Right atrium auricular region (tissue), 2 donors: Measurements from ENCODE around the gene EID2. TPM values are rescaled to one million over a fixed set of nuclear protein-coding genes. Genes with fewer than 3 reads are reported as not detected.

Source experiments
- DNase-seq: peaks from one replicate; pipeline ENCODE4 v3.0.0-alpha.2; 2019; ENCODE audit warnings: low spot score
- H3K27ac ChIP-seq, 2 donors: fragments of 200-600 bp; sonication (generic); 1 replicate in 1 of 2; 2 replicates in 1 of 2; pipeline ENCODE4 v1.5.1; 2016 to 2019
- H3K27me3 ChIP-seq, 2 donors: fragments of 200-600 bp; sonication (generic); one replicate each; pipeline versions ENCODE4 v1.5.1 to v1.6.0; 2017 to 2019
- H3K36me3 ChIP-seq: fragments of 200-600 bp; sonication (generic); one replicate; pipeline ENCODE4 v1.5.1; 2016
- H3K4me1 ChIP-seq, 2 donors: fragments of 200-600 bp; sonication (generic); one replicate each; pipeline versions ENCODE4 v1.5.1 to v1.6.0; 2017 to 2019
- H3K4me3 ChIP-seq, 2 donors: fragments of 200-600 bp; sonication (generic); 1 replicate in 1 of 2; 2 replicates in 1 of 2; pipeline ENCODE4 v1.5.1; 2017 to 2019; ENCODE audit warnings: mild to moderate bottlenecking in 1 of 2, moderate library complexity in 1 of 2
- H3K9me3 ChIP-seq, 2 donors: fragments of 200-600 bp; sonication (generic); one replicate each; pipeline ENCODE4 v1.5.1; 2019
- total RNA-seq, 2 donors: library from RNA; depleted of rRNA; stranded (reverse); fragments of >200 nt; gene quantifications; one replicate each; pipeline ENCODE4 v1.1.0, GENCODE V29; 2016
- TF ChIP-seq, protein P1 (sequence below), 2 donors: fragments of 200-600 bp; sonication (generic); IDR thresholded peaks; one replicate each; pipeline ENCODE4 v1.5.1; 2019; ENCODE audit warnings: antibody characterized with exemption in 2 of 2

EID2 gene
- total RNA-seq, 2 donors from 2014 or later: 6.7 to 11.1 TPM

DNA sequence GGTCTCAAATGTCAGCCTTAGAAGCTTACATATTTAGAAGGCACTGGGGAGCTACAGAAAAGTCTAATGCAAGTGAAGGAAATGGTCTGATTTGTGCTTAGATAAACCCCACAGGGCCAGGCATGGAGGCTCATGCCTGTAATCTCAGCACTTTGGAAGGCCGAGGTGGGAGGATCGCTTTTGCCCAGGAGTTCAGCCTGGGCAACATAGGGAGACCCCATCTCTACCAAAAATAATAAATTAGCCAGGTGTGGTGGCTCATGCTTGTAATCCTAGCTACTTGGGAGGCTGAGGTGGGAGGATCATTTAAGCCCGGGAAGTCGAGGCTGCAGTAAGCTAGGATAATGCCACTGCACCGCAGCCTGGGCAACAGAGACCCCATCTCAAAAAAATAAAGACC is 43.9 kb downstream of the EID2 start:
- peaks cover 0 to 19% of the 10 kb centered on the region in 2 donors for H3K4me1 ChIP-seq
- H3K27me3 ChIP-seq: peaks cover 4 to 10% of the 10 kb centered on the region in 2 donors
- no peak overlapping the region for H3K4me3 ChIP-seq
- H3K27ac ChIP-seq: no peak overlapping the region
- peaks cover 3% of the 10 kb centered on the region for H3K36me3 ChIP-seq
- TF ChIP-seq, protein P1, sequence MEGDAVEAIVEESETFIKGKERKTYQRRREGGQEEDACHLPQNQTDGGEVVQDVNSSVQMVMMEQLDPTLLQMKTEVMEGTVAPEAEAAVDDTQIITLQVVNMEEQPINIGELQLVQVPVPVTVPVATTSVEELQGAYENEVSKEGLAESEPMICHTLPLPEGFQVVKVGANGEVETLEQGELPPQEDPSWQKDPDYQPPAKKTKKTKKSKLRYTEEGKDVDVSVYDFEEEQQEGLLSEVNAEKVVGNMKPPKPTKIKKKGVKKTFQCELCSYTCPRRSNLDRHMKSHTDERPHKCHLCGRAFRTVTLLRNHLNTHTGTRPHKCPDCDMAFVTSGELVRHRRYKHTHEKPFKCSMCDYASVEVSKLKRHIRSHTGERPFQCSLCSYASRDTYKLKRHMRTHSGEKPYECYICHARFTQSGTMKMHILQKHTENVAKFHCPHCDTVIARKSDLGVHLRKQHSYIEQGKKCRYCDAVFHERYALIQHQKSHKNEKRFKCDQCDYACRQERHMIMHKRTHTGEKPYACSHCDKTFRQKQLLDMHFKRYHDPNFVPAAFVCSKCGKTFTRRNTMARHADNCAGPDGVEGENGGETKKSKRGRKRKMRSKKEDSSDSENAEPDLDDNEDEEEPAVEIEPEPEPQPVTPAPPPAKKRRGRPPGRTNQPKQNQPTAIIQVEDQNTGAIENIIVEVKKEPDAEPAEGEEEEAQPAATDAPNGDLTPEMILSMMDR (IDR thresholded peaks at IDR 0.05): no peak
- H3K9me3 ChIP-seq: no peaks in the 10 kb centered on the region
- DNase-seq: no peak

- H3K27me3 ChIP-seq: peaks cover 4 to 10% of the 10 kb centered on the region in 2 donors
- no peak overlapping the region for H3K27ac ChIP-seq
- TF ChIP-seq, protein P1 (IDR thresholded peaks at IDR 0.05): no peak
- DNase-seq: no peak
- H3K36me3 ChIP-seq: peaks cover 17% of the 10 kb centered on the region
- no peaks in the 10 kb centered on the region for H3K9me3 ChIP-seq
- peaks cover 0 to 19% of the 10 kb centered on the region in 2 donors for H3K4me1 ChIP-seq
- H3K4me3 ChIP-seq: no peak overlapping the region
Observed at GRCh38 chr19:39494661-39495060, 45.3 kb downstream of the EID2 start.

DNA sequence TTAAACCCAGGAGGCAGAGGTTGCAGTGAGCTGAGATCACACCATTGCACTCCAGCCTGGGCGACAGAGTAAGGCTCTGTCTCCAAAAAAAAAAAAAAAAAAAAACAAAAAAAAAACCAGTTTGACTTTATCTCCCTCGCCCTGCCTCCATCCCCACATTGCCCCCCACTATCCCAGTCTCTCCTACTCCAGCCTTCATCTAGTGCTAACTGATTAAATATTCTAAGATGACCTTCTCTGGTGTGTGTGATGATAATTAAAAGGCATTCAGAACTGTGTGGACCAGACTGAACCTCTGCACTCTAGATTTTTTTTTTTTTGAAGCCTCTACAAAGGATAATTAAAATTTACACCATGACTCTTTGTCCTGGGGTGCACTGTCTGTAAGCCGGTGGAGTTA is 47.2 kb downstream of the EID2 start:
- peaks cover 0 to 3% of the 10 kb centered on the region in 2 donors for H3K4me1 ChIP-seq
- no peak overlapping the region for H3K4me3 ChIP-seq
- no peak for DNase-seq

DNA sequence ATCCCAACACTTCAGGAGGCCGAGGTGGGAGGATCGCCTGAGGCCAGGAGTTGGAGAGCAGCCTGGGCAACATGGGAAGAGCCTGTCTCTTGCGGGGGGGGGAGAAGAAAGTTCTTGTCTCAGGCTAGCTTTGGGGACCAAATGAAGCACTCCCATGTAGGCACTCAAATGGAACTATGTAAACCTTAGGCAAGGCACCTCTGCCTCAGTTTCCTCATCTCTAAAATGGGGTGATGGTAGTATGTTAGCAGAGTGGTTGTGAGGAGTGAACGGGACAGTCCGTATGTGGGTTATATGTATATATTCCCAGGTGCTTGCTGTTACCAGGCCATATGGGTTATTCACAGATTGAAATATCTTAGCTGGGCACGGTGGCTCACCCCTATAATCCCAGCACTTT is 47.7 kb downstream of the EID2 start:
- no peak for DNase-seq
- no peaks in the 10 kb centered on the region for H3K4me1 ChIP-seq
- no peaks in the 10 kb centered on the region for H3K9me3 ChIP-seq
- H3K27ac ChIP-seq: no peak overlapping the region
- TF ChIP-seq, protein P1 (IDR thresholded peaks at IDR 0.05): no peak
- no peak overlapping the region for H3K4me3 ChIP-seq
- peaks cover 41% of the 10 kb centered on the region for H3K36me3 ChIP-seq
- H3K27me3 ChIP-seq: no peaks in the 10 kb centered on the region

More for the DNA sequence above, 47.2 kb downstream of the EID2 start:
- Histone ChIP-seq H3K27ac (no peak overlapping the region), H3K9me3 (no peaks in the 10 kb centered on the region), H3K36me3 (peaks cover 36% of the 10 kb centered on the region), H3K27me3 (no peaks in the 10 kb centered on the region)
- TF ChIP-seq, protein P1 (IDR thresholded peaks at IDR 0.05): no peak

GRCh38 chr19:39489756-39490155 is 50.2 kb downstream of the EID2 start:
- TF ChIP-seq, protein P1 (IDR thresholded peaks at IDR 0.05): no peak
- H3K27me3 ChIP-seq: no peaks in the 10 kb centered on the region
- H3K27ac ChIP-seq: no peak overlapping the region
- no peaks in the 10 kb centered on the region for H3K9me3 ChIP-seq
- no peaks in the 10 kb centered on the region for H3K4me1 ChIP-seq
- no peak for DNase-seq
- peaks cover 54% of the 10 kb centered on the region for H3K36me3 ChIP-seq
- H3K4me3 ChIP-seq: no peak overlapping the region

Other genes starting within 250 kb of the EID2 start
- gene IFNL1, start 243.8 kb downstream of the EID2 start, total RNA-seq: not detected
- 1 to 10 TPM in 1 of 2 donors, under 1 TPM in 1; 0.67 to 1.1 TPM for gene LRFN1, start 219.3 kb downstream of the EID2 start, total RNA-seq
- 1 to 10 TPM; 5.3 to 9.7 TPM for gene GMFG, start 204.1 kb downstream of the EID2 start, total RNA-seq
- gene SAMD4B, start 197.7 kb downstream of the EID2 start, total RNA-seq: 10 to 100 TPM; 48.5 to 97.6 TPM
- gene PAF1, start 149.1 kb downstream of the EID2 start, total RNA-seq: 10 to 100 TPM; 34.8 to 54.3 TPM
- gene MED29, start 148.8 kb downstream of the EID2 start, total RNA-seq: 10 to 100 TPM; 29.9 to 32.3 TPM
- 100 to 1,000 TPM; 107 to 202 TPM for gene ZFP36, start 133.3 kb downstream of the EID2 start, total RNA-seq
- gene PLEKHG2, start 127.5 kb downstream of the EID2 start, total RNA-seq: 10 to 100 TPM in 1 of 2 donors, 1 to 10 TPM in 1; 7.5 to 12.0 TPM
- gene RPS16, start 104.2 kb downstream of the EID2 start, total RNA-seq: 1,000 to 10,000 TPM; 1,032 to 1,330 TPM
- 10 to 100 TPM; 81.7 to 95.1 TPM for gene SUPT5H, start 94.6 kb downstream of the EID2 start, total RNA-seq
- 10 to 100 TPM; 60.0 to 80.9 TPM for gene TIMM50, start 59.3 kb downstream of the EID2 start, total RNA-seq
- not detected for gene DLL3, start 41.2 kb downstream of the EID2 start, total RNA-seq
- gene SELENOV, start 25.0 kb downstream of the EID2 start, total RNA-seq: not detected
- 1 to 10 TPM; 2.1 to 2.3 TPM for gene EID2B, start 7.3 kb downstream of the EID2 start, total RNA-seq
- not detected for gene LGALS13, start 62.4 kb upstream of the EID2 start, total RNA-seq
- not detected for gene LGALS16, start 115.8 kb upstream of the EID2 start, total RNA-seq
- not detected for gene LGALS14, start 164.3 kb upstream of the EID2 start, total RNA-seq
- gene CLC, start 197.9 kb upstream of the EID2 start, total RNA-seq: not detected
- gene LEUTX, start 238.7 kb upstream of the EID2 start, total RNA-seq: not detected